HCT116 (cell line): ENCODE data around the gene CR2. TPM values are rescaled to one million over a fixed set of nuclear protein-coding genes. Genes with fewer than 3 reads are reported as not detected.

Experiments used
- ATAC-seq: fragments of 200-7000 bp; cut with Tn5 transposase; 2 replicates; pipeline ENCODE4 v1.9.1; 2020; ENCODE audit warnings: mild to moderate bottlenecking, moderate library complexity
- BruUV-seq: library from RNA; stranded (reverse); fragments of 400-500 nt; replicated peaks from 2 replicates; lab custom pipeline; 2021; lab: Mats Ljungman, UMichigan
- CTCF ChIA-PET: fragments of 300-600 bp; sonication (Branson Sonifier 250); formaldehyde crosslinking; loops from one replicate; lab custom pipeline; 2021; ENCODE audit warnings: antibody characterized with exemption; lab: Charles Lee
- POLR2A ChIA-PET: fragments of 300-600, 350-600 bp; sonication (Branson Sonifier 250); formaldehyde crosslinking; loops from one replicate; lab custom pipeline; 2021; ENCODE audit warnings: antibody characterized with exemption; lab: Charles Lee
- RAD21 ChIA-PET, 2 experiments: fragments of 300-600 bp; sonication (Branson Sonifier 250); formaldehyde crosslinking; loops; one replicate each; lab custom pipeline; 2023; ENCODE audit warnings: low total read pairs in 2 of 2; ENCODE audit not compliant: uncharacterized antibody in 2 of 2, unreplicated experiment in 2 of 2, low non-redundant PET in 1 of 2; lab: Charles Lee
- DNase-seq: peaks from one replicate; pipeline ENCODE4 v3.0.0-alpha.2; 2010; ENCODE audit warnings: low read depth, low spot score
- H2AFZ ChIP-seq: fragments of 200-600 bp; shearing (Covaris generic), sonication (generic); 2 replicates; pipeline ENCODE4 v1.6.1; 2017; ENCODE audit warnings: low read depth, mixed run types, mixed read lengths, antibody characterized with exemption, low read length; ENCODE audit not compliant: poor library complexity, severe bottlenecking
- H3K27ac ChIP-seq: 2 replicates; pipeline ENCODE4 v1.5.1; 2012; ENCODE audit warnings: low read depth, low read length
- H3K27me3 ChIP-seq: fragments of 200-600 bp; sonication (generic); 2 replicates; pipeline ENCODE4 v1.6.1; 2016; ENCODE audit warnings: mixed run types, low read length, mixed read lengths; ENCODE audit not compliant: insufficient read depth
- H3K36me3 ChIP-seq, 2 experiments: fragments of 200-500 bp in 1 of 2; fragments of 200-600 bp in 1 of 2; sonication (Bioruptor generic) in 1 of 2; sonication (generic) in 1 of 2; 2 replicates each; pipeline versions ENCODE4 v1.5.1 to v1.6.1; 2014 to 2016; ENCODE audit warnings: low read length in 2 of 2, inconsistent platforms in 1 of 2, mixed read lengths in 1 of 2, mixed run types in 1 of 2; ENCODE audit not compliant: insufficient read depth in 2 of 2, control insufficient read depth in 1 of 2
- H3K4me1 ChIP-seq, 2 experiments: fragments of 200-600 bp in 1 of 2; sonication (generic) in 1 of 2; 2 replicates each; pipeline versions ENCODE4 v1.5.1 to v1.6.1; 2012 to 2017; ENCODE audit warnings: low read length in 2 of 2, inconsistent platforms in 1 of 2, mild to moderate bottlenecking in 1 of 2, mixed read lengths in 1 of 2, mixed run types in 1 of 2, moderate library complexity in 1 of 2; ENCODE audit not compliant: insufficient read depth in 2 of 2, control insufficient read depth in 1 of 2
- H3K4me2 ChIP-seq: fragments of 200-600 bp; sonication (generic); 2 replicates; pipeline ENCODE4 v1.6.1; 2017; ENCODE audit warnings: mixed run types, low read length, mixed read lengths
- H3K4me3 ChIP-seq, 2 experiments: fragments of 200-600 bp in 1 of 2; sonication (generic) in 1 of 2; replicated peaks in 1 of 2; 2 replicates each; pipeline ENCODE4 v1.5.1; 2011 to 2016; ENCODE audit warnings: low read length in 2 of 2, control low read depth in 1 of 2, low read depth in 1 of 2, mild to moderate bottlenecking in 1 of 2, mixed read lengths in 1 of 2, mixed run types in 1 of 2
- H3K79me2 ChIP-seq: fragments of 200-600 bp; sonication (generic); 2 replicates; pipeline ENCODE4 v1.6.1; 2017; ENCODE audit warnings: mild to moderate bottlenecking, mixed run types, low read length, moderate library complexity, mixed read lengths; ENCODE audit not compliant: insufficient read depth
- H3K9ac ChIP-seq: fragments of 200-600 bp; sonication (generic); 2 replicates; pipeline ENCODE4 v1.6.1; 2016; ENCODE audit warnings: low read length, mixed read lengths
- H3K9me2 ChIP-seq: fragments of 200-600 bp; sonication (generic), shearing (Covaris generic); 2 replicates; pipeline ENCODE4 v1.6.1; 2017; ENCODE audit warnings: mixed run types, mild to moderate bottlenecking, moderate library complexity; ENCODE audit not compliant: insufficient read depth
- H3K9me3 ChIP-seq, 2 experiments: fragments of 200-500 bp in 1 of 2; fragments of 200-600 bp in 1 of 2; sonication (Bioruptor generic) in 1 of 2; sonication (generic) in 1 of 2; 2 replicates each; pipeline ENCODE4 v1.6.1; 2014 to 2017; ENCODE audit warnings: low read length in 2 of 2, mixed read lengths in 2 of 2, inconsistent platforms in 1 of 2, low read depth in 1 of 2, mild to moderate bottlenecking in 1 of 2, mixed run types in 1 of 2, moderate library complexity in 1 of 2; ENCODE audit not compliant: control insufficient read depth in 1 of 2, insufficient read depth in 1 of 2
- H4K20me1 ChIP-seq: fragments of 200-600 bp; sonication (generic), shearing (Covaris generic); 2 replicates; pipeline ENCODE4 v1.6.1; 2017; ENCODE audit warnings: mixed run types, mild to moderate bottlenecking, moderate library complexity; ENCODE audit not compliant: insufficient read depth
- ATF3 ChIP-seq: IDR thresholded peaks from 2 replicates; pipeline ENCODE4 v1.6.1; 2012
- CBX3 ChIP-seq: IDR thresholded peaks from 2 replicates; pipeline ENCODE4 v1.6.1; 2012; ENCODE audit warnings: low read depth
- CTCF ChIP-seq, 3 experiments: fragments of 200-600 bp in 1 of 3; sonication (generic) in 1 of 3; IDR thresholded peaks in 2 of 3; conservative IDR thresholded peaks in 1 of 3; 2 replicates each; pipeline ENCODE4 v1.5.1; 2012 to 2017; ENCODE audit warnings: low read depth in 2 of 3, low read length in 2 of 3, antibody characterized with exemption in 1 of 3, borderline replicate concordance in 1 of 3, control low read depth in 1 of 3, mild to moderate bottlenecking in 1 of 3, mixed read lengths in 1 of 3, mixed run types in 1 of 3, moderate library complexity in 1 of 3; ENCODE audit not compliant: insufficient read depth in 1 of 3
- ELF1 ChIP-seq: IDR thresholded peaks from 2 replicates; pipeline ENCODE4 v1.6.1; 2012; ENCODE audit warnings: low read depth, borderline replicate concordance
- EZH2phosphoT487 ChIP-seq: fragments of 200-600 bp; IDR thresholded peaks from 2 replicates; pipeline ENCODE4 v1.6.1; 2018; ENCODE audit warnings: antibody characterized with exemption, borderline replicate concordance
- FOSL1 ChIP-seq: IDR thresholded peaks from 2 replicates; pipeline ENCODE4 v1.6.1; 2012; ENCODE audit warnings: low read depth
- MAX ChIP-seq: IDR thresholded peaks from 2 replicates; pipeline ENCODE4 v1.6.1; 2012
- POLR2A ChIP-seq: IDR thresholded peaks from 2 replicates; pipeline ENCODE4 v1.7.0; 2011; ENCODE audit warnings: borderline replicate concordance; ENCODE audit not compliant: insufficient read depth, insufficient read length; ENCODE audit errors: extremely low read depth
- POLR2AphosphoS5 ChIP-seq: IDR thresholded peaks from 2 replicates; pipeline ENCODE4 v1.6.1; 2011; ENCODE audit warnings: mild to moderate bottlenecking, low read depth, low read length, moderate library complexity
- RAD21 ChIP-seq: IDR thresholded peaks from 2 replicates; pipeline ENCODE4 v1.6.1; 2012; ENCODE audit warnings: low read depth, mild to moderate bottlenecking
- SIN3A ChIP-seq: IDR thresholded peaks from 2 replicates; pipeline ENCODE4 v1.6.1; 2012; ENCODE audit warnings: low read depth
- SP1 ChIP-seq: IDR thresholded peaks from 2 replicates; pipeline ENCODE4 v1.6.1; 2012; ENCODE audit warnings: low read depth
- SRF ChIP-seq: IDR thresholded peaks from 2 replicates; pipeline ENCODE4 v1.6.1; 2012; ENCODE audit warnings: low read depth
- TCF7L2 ChIP-seq: IDR thresholded peaks from 2 replicates; pipeline ENCODE4 v1.7.0; 2011; ENCODE audit warnings: borderline replicate concordance, inconsistent platforms; ENCODE audit not compliant: insufficient read depth, insufficient read length; ENCODE audit errors: extremely low read depth
- YY1 ChIP-seq: IDR thresholded peaks from 2 replicates; pipeline ENCODE4 v1.6.1; 2011; ENCODE audit warnings: low read length, low read depth, moderate library complexity, mild to moderate bottlenecking; ENCODE audit not compliant: insufficient replicate concordance; ENCODE audit errors: extremely low read depth
- ZBTB33 ChIP-seq: IDR thresholded peaks from 2 replicates; pipeline ENCODE4 v1.6.1; 2011; ENCODE audit warnings: mild to moderate bottlenecking, low read length, moderate library complexity; ENCODE audit not compliant: insufficient replicate concordance; ENCODE audit errors: extremely low read depth
- ZFX ChIP-seq: fragments of 450-650 bp; IDR thresholded peaks from 2 replicates; pipeline ENCODE4 v1.6.1; 2017
- ZNF274 ChIP-seq: fragments of 200-500 bp; sonication (Bioruptor generic); IDR thresholded peaks from 2 replicates; pipeline ENCODE4 v1.6.1; 2014; ENCODE audit warnings: mild to moderate bottlenecking, low read depth, low read length, inconsistent platforms
- intact Hi-C: fragments of 100-400 bp; cut with micrococcal nuclease; formaldehyde crosslinking; loops from 2 replicates; pipeline ENCODE4 v1.10.0; 2022
- total RNA-seq: library from RNA; stranded (reverse); gene quantifications from one replicate; pipeline ENCODE4 v1.2.1, GENCODE V29; 2021; ENCODE audit not compliant: unreplicated experiment
- TF ChIP-seq, protein P1 (sequence below): IDR thresholded peaks from 2 replicates; pipeline ENCODE4 v1.6.1; 2012; ENCODE audit warnings: low read depth

Gene CR2
- total RNA-seq, 1 experiment from 2014 or later, result 4.0 TPM

DNA sequence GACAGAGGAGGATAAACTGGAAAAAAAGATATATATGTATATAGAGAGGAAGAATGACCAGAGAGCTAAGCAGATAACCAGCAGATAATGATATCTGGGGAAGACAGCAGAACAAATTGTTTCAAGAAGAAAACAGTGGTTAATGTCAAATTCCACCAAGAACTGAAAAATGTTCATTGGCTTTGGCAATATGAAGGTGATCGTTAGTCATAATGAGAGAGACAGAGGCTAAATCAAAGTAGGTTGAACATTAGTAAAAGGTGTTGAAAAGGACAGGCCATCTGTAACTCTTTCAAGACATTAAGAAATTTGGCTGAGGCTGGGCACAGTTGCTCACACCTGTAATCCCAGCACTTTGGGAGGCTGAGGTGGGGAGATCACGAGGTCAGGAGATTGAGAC is 25.3 kb upstream of the CR2 start:
- ChIA-PET CTCF (no interaction called here), POLR2A (interaction anchor here (0.7 kb wide), 1 partner anchor 459 kb away, joined by 3 read pairs; no protein-coding TSS in a partner anchor), RAD21 (no interaction called here)

More for the DNA sequence above, 25.3 kb upstream of the CR2 start:
- H3K4me1 ChIP-seq, result no peaks in the 10 kb centered on the region
- no peak overlapping the region for H3K4me3 ChIP-seq
- ATAC-seq (no peak), DNase-seq (no peak)
- H3K4me2 ChIP-seq, result no peak overlapping the region
- no peaks in the 10 kb centered on the region for H3K79me2 ChIP-seq
- BruUV-seq, result no TSS peak
- H3K36me3 ChIP-seq, result no peaks in the 10 kb centered on the region
- H3K9ac ChIP-seq, result no peak overlapping the region
- H3K27ac ChIP-seq, result no peak overlapping the region
- H4K20me1 ChIP-seq, result no peaks in the 10 kb centered on the region
- no peaks in the 10 kb centered on the region for H3K9me2 ChIP-seq
- H2AFZ ChIP-seq, result no peak overlapping the region
- no peak for TF ChIP-seq CTCF (IDR thresholded peaks at IDR 0.05 in 2 of 3, conservative IDR thresholded peaks at IDR 0.05 in 1 of 3; ENCODE audit: borderline replicate concordance in 1 of 3, insufficient read depth in 1 of 3, low read depth in 2 of 3, low read length in 2 of 3)
- TF ChIP-seq, protein P1, sequence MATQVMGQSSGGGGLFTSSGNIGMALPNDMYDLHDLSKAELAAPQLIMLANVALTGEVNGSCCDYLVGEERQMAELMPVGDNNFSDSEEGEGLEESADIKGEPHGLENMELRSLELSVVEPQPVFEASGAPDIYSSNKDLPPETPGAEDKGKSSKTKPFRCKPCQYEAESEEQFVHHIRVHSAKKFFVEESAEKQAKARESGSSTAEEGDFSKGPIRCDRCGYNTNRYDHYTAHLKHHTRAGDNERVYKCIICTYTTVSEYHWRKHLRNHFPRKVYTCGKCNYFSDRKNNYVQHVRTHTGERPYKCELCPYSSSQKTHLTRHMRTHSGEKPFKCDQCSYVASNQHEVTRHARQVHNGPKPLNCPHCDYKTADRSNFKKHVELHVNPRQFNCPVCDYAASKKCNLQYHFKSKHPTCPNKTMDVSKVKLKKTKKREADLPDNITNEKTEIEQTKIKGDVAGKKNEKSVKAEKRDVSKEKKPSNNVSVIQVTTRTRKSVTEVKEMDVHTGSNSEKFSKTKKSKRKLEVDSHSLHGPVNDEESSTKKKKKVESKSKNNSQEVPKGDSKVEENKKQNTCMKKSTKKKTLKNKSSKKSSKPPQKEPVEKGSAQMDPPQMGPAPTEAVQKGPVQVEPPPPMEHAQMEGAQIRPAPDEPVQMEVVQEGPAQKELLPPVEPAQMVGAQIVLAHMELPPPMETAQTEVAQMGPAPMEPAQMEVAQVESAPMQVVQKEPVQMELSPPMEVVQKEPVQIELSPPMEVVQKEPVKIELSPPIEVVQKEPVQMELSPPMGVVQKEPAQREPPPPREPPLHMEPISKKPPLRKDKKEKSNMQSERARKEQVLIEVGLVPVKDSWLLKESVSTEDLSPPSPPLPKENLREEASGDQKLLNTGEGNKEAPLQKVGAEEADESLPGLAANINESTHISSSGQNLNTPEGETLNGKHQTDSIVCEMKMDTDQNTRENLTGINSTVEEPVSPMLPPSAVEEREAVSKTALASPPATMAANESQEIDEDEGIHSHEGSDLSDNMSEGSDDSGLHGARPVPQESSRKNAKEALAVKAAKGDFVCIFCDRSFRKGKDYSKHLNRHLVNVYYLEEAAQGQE, result no peak
- TF ChIP-seq TCF7L2, result no peak
- TF ChIP-seq POLR2A, result no peak
- no peak for TF ChIP-seq ZFX
- TF ChIP-seq CBX3, result no peak
- TF ChIP-seq ZNF274, result no peak
- no peak for TF ChIP-seq SP1
- TF ChIP-seq MAX, result no peak
- no peak for TF ChIP-seq ZBTB33
- TF ChIP-seq POLR2AphosphoS5, result no peak
- TF ChIP-seq YY1, result no peak
- no peak for TF ChIP-seq EZH2phosphoT487
- no peak for TF ChIP-seq ELF1
- TF ChIP-seq SIN3A, result no peak
- TF ChIP-seq SRF, result no peak
- no peak for TF ChIP-seq ATF3
- no peak for TF ChIP-seq FOSL1
- no peak for TF ChIP-seq RAD21
- no peaks in the 10 kb centered on the region for H3K27me3 ChIP-seq
- no peaks in the 10 kb centered on the region for H3K9me3 ChIP-seq
- intact Hi-C loops, result no loop called here
